ENCODE data around the gene GNAT1. TPM values are rescaled to one million over a fixed set of nuclear protein-coding genes. Genes with fewer than 3 reads are reported as not detected.

Gene GNAT1
- total and polyA plus RNA-seq, 2 of the 13 experiments (the other 11 are each of a cell fraction or from before 2014, with no cell fraction given): 0.15 TPM; not detected in 1

DNA sequence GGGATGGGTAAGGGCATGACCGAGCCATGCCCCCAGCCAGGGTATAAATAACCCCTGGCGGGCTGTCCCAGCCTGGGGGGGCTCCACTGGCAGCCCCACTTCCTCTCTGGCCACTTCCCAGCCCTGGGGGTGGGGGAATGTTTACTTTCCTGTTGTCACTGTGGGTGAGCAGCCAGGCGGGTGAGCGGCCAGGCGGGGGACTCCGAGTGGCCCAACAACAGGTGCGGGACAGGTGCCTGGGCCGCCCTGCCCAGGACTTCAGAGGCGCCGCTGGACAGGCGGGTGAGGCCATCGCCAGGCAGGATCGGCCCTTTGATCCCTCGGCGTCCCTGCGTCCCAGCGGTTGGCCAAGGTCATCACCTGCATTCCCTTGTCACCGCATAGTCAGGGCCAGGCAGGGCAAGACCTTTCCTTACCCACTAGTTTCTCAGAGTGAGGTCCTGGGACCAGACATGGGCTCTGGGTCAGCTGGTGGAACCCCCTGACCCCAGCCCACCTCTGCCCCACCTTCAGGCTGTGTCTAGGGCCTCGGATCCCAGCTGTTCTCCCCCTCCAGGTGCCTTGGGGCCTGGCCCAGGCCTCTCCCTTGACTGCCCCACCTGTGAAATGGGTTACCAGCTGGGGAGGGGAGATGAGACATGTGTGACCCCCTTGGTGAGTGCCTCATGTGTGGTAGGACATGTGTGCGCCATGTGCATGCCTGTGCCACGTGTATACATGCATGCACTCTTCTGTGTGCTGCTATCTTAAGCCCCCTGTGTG is 19.7 kb upstream of the GNAT1 start (continued):
- TF ChIP-seq, protein P1, sequence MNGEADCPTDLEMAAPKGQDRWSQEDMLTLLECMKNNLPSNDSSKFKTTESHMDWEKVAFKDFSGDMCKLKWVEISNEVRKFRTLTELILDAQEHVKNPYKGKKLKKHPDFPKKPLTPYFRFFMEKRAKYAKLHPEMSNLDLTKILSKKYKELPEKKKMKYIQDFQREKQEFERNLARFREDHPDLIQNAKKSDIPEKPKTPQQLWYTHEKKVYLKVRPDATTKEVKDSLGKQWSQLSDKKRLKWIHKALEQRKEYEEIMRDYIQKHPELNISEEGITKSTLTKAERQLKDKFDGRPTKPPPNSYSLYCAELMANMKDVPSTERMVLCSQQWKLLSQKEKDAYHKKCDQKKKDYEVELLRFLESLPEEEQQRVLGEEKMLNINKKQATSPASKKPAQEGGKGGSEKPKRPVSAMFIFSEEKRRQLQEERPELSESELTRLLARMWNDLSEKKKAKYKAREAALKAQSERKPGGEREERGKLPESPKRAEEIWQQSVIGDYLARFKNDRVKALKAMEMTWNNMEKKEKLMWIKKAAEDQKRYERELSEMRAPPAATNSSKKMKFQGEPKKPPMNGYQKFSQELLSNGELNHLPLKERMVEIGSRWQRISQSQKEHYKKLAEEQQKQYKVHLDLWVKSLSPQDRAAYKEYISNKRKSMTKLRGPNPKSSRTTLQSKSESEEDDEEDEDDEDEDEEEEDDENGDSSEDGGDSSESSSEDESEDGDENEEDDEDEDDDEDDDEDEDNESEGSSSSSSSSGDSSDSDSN (CRISPR knock-in tag; IDR thresholded peaks at IDR 0.05): peak; percentile 88
- TF ChIP-seq, protein P2, sequence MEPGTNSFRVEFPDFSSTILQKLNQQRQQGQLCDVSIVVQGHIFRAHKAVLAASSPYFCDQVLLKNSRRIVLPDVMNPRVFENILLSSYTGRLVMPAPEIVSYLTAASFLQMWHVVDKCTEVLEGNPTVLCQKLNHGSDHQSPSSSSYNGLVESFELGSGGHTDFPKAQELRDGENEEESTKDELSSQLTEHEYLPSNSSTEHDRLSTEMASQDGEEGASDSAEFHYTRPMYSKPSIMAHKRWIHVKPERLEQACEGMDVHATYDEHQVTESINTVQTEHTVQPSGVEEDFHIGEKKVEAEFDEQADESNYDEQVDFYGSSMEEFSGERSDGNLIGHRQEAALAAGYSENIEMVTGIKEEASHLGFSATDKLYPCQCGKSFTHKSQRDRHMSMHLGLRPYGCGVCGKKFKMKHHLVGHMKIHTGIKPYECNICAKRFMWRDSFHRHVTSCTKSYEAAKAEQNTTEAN (CRISPR knock-in tag; conservative IDR thresholded peaks at IDR 0.05): peak; percentile 85
- TF ChIP-seq FLYWCH1 (CRISPR knock-in tag; IDR thresholded peaks at IDR 0.05) (no peak), KDM2A (CRISPR knock-in tag; IDR thresholded peaks at IDR 0.05; ENCODE audit: borderline replicate concordance, low read depth) (peak; percentile 94), GATA4 (IDR thresholded peaks at IDR 0.05; ENCODE audit: borderline replicate concordance, low read depth) (peak; percentile 76; the same call in 1 of the 2 replicates), REPIN1 (CRISPR knock-in tag; IDR thresholded peaks at IDR 0.05; ENCODE audit: borderline replicate concordance, low read depth) (peak; percentile 94), HOXD1 (CRISPR knock-in tag; IDR thresholded peaks at IDR 0.05) (peak; percentile 84; the same call in 1 of the 2 replicates), CC2D1A (CRISPR knock-in tag; IDR thresholded peaks at IDR 0.05) (no peak), ZNF562 (CRISPR knock-in tag; IDR thresholded peaks at IDR 0.05; ENCODE audit: borderline replicate concordance) (no peak), ZFAT (CRISPR knock-in tag; conservative IDR thresholded peaks at IDR 0.05) (no peak), ZFP90 (CRISPR knock-in tag; IDR thresholded peaks at IDR 0.05; ENCODE audit: borderline replicate concordance) (peak; percentile 70; the same call in 1 of the 2 replicates), ZFP82 (CRISPR knock-in tag; IDR thresholded peaks at IDR 0.05; ENCODE audit: borderline replicate concordance) (no peak), EP300 (IDR thresholded peaks at IDR 0.05; ENCODE audit: low read depth in 2 of 2, low read length in 2 of 2) (peak; percentile 91 to 96), EP300 (CRISPR knock-in tag; IDR thresholded peaks at IDR 0.05; ENCODE audit: borderline replicate concordance) (peak; percentile 99), ZNF260 (CRISPR knock-in tag; IDR thresholded peaks at IDR 0.05; ENCODE audit: borderline replicate concordance, low read depth) (no peak), ZNF766 (CRISPR knock-in tag; IDR thresholded peaks at IDR 0.05; ENCODE audit: borderline replicate concordance) (0 out of 2 replicates have a peak, but pooled peaks have one; percentile 44)
- TF ChIP-seq, protein P3, sequence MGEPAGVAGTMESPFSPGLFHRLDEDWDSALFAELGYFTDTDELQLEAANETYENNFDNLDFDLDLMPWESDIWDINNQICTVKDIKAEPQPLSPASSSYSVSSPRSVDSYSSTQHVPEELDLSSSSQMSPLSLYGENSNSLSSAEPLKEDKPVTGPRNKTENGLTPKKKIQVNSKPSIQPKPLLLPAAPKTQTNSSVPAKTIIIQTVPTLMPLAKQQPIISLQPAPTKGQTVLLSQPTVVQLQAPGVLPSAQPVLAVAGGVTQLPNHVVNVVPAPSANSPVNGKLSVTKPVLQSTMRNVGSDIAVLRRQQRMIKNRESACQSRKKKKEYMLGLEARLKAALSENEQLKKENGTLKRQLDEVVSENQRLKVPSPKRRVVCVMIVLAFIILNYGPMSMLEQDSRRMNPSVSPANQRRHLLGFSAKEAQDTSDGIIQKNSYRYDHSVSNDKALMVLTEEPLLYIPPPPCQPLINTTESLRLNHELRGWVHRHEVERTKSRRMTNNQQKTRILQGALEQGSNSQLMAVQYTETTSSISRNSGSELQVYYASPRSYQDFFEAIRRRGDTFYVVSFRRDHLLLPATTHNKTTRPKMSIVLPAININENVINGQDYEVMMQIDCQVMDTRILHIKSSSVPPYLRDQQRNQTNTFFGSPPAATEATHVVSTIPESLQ (CRISPR knock-in tag; conservative IDR thresholded peaks at IDR 0.05): no peak
- TF ChIP-seq, protein P4, sequence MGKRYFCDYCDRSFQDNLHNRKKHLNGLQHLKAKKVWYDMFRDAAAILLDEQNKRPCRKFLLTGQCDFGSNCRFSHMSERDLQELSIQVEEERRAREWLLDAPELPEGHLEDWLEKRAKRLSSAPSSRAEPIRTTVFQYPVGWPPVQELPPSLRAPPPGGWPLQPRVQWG (CRISPR knock-in tag; IDR thresholded peaks at IDR 0.05; ENCODE audit: borderline replicate concordance, low read depth): no peak

Measured in HepG2 (cell line).